ENCODE results near the gene CCDC142. TPM values are rescaled to one million over a fixed set of nuclear protein-coding genes. Genes with fewer than 3 reads are reported as not detected.

Gene CCDC142
- total and polyA plus RNA-seq, 9 of the 15 experiments (the other 6 are each of a cell fraction or from before 2014, with no cell fraction given), result 0.55 to 11.7 (median 7.2) TPM

DNA sequence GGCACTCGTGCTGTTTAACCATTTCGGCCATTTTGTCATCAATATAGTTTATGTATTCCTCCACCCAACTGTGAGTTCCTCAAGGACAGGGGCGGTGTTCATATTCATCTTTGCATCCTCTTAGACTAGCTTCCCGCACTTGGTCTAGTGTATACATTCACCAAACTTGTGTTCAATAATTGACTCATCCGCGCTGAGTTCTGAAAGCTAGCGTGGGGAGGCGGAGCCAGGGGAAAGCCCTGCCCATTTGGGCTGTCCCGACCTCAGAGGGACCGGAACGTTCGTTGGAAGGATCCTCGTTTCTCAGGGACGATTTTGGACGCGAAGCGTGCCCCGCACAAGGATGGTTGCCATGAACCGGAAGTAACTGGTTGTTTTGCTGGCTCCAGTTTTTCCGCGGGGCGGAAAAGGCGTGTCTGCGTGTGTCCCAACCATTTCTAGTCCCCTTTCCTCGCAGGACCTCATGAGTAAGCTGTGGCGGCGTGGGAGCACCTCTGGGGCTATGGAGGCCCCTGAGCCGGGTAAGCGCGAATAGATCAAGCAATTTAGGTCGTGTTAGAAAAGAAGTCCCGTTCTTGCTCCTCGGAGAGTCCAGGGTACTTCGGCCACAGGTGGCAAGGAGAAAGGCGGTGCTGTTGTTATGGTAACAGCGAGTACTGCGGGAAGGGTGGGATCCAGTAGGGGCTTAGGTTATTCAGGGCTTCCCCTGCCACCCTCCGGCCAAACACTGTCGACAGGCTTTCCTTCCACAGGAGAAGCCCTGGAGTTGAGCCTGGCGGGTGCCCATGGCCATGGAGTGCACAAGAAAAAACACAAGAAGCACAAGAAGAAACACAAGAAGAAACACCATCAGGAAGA, 27.9 kb downstream of the CCDC142 start, which contains the start of gene INO80B (continued):
- TF ChIP-seq ZBTB12 (CRISPR knock-in tag; IDR thresholded peaks at IDR 0.05), result 0 out of 2 replicates have a peak, but pooled peaks have one; percentile 62
- no peak for TF ChIP-seq RBM15 (IDR thresholded peaks at IDR 0.05; ENCODE audit: insufficient read depth, low read length)
- 0 out of 2 replicates have a peak, but pooled peaks have one; percentile 43 for TF ChIP-seq ZNF584 (CRISPR knock-in tag; IDR thresholded peaks at IDR 0.05; ENCODE audit: low read depth)
- TF ChIP-seq SMAD3 (CRISPR knock-in tag; conservative IDR thresholded peaks at IDR 0.05), result peak; percentile 85
- peak; percentile 80; the same call in 1 of the 2 replicates for TF ChIP-seq DMBX1 (CRISPR knock-in tag; IDR thresholded peaks at IDR 0.05; ENCODE audit: borderline replicate concordance)
- TF ChIP-seq HLTF (IDR thresholded peaks at IDR 0.05), result no peak
- no peak for TF ChIP-seq ZNF146 (CRISPR knock-in tag; IDR thresholded peaks at IDR 0.05; ENCODE audit: unreplicated experiment)
- 0 out of 2 replicates have a peak, but pooled peaks have one; percentile 20 for TF ChIP-seq ZZZ3 (IDR thresholded peaks at IDR 0.05)
- TF ChIP-seq, protein P1, sequence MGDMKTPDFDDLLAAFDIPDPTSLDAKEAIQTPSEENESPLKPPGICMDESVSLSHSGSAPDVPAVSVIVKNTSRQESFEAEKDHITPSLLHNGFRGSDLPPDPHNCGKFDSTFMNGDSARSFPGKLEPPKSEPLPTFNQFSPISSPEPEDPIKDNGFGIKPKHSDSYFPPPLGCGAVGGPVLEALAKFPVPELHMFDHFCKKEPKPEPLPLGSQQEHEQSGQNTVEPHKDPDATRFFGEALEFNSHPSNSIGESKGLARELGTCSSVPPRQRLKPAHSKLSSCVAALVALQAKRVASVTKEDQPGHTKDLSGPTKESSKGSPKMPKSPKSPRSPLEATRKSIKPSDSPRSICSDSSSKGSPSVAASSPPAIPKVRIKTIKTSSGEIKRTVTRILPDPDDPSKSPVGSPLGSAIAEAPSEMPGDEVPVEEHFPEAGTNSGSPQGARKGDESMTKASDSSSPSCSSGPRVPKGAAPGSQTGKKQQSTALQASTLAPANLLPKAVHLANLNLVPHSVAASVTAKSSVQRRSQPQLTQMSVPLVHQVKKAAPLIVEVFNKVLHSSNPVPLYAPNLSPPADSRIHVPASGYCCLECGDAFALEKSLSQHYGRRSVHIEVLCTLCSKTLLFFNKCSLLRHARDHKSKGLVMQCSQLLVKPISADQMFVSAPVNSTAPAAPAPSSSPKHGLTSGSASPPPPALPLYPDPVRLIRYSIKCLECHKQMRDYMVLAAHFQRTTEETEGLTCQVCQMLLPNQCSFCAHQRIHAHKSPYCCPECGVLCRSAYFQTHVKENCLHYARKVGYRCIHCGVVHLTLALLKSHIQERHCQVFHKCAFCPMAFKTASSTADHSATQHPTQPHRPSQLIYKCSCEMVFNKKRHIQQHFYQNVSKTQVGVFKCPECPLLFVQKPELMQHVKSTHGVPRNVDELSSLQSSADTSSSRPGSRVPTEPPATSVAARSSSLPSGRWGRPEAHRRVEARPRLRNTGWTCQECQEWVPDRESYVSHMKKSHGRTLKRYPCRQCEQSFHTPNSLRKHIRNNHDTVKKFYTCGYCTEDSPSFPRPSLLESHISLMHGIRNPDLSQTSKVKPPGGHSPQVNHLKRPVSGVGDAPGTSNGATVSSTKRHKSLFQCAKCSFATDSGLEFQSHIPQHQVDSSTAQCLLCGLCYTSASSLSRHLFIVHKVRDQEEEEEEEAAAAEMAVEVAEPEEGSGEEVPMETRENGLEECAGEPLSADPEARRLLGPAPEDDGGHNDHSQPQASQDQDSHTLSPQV (IDR thresholded peaks at IDR 0.05), result no peak
- peak in 1 of 2 experiments; percentile 97; a peak in 2 of 3 replicates for TF ChIP-seq CBX3 (IDR thresholded peaks at IDR 0.05; ENCODE audit: borderline replicate concordance in 1 of 2, low read length in 2 of 2)
- TF ChIP-seq POLR2G (IDR thresholded peaks at IDR 0.05; ENCODE audit: low read depth, low read length), result peak; percentile 60
- TF ChIP-seq MLLT1 (IDR thresholded peaks at IDR 0.05), result no peak
- TF ChIP-seq PHB2 (IDR thresholded peaks at IDR 0.05; ENCODE audit: low read depth), result no peak
- TF ChIP-seq ATF7 (IDR thresholded peaks at IDR 0.05), result peak; percentile 90
- peak; percentile 98 for TF ChIP-seq NR2C1 (IDR thresholded peaks at IDR 0.05)
- TF ChIP-seq NR2C1 (tag; IDR thresholded peaks at IDR 0.05), result peak; percentile 100
- TF ChIP-seq, protein P2, sequence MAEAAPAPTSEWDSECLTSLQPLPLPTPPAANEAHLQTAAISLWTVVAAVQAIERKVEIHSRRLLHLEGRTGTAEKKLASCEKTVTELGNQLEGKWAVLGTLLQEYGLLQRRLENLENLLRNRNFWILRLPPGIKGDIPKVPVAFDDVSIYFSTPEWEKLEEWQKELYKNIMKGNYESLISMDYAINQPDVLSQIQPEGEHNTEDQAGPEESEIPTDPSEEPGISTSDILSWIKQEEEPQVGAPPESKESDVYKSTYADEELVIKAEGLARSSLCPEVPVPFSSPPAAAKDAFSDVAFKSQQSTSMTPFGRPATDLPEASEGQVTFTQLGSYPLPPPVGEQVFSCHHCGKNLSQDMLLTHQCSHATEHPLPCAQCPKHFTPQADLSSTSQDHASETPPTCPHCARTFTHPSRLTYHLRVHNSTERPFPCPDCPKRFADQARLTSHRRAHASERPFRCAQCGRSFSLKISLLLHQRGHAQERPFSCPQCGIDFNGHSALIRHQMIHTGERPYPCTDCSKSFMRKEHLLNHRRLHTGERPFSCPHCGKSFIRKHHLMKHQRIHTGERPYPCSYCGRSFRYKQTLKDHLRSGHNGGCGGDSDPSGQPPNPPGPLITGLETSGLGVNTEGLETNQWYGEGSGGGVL (CRISPR knock-in tag; IDR thresholded peaks at IDR 0.05), result no peak
- TF ChIP-seq EHMT2 (IDR thresholded peaks at IDR 0.05), result no peak

Data from K562 (cell line).